NOMO-1 treated with dmso at 0.1 percent for 144 hours (cell line): Measurements from ENCODE around the gene TRIM73.
"Not testable (repeated sequence)": the region's sequence is repeated elsewhere in the genome, so short reads cannot be mapped to it uniquely, and the experiment has no call there.

Experiments
- DNase-seq: peaks from one replicate; lab custom pipeline; 2025; ENCODE audit not compliant: unreplicated experiment; lab: John Stamatoyannopoulos, UW

Gene TRIM73

GRCh38 chr7:75415428-75415817 is 20.0 kb downstream of the TRIM73 start:
- not testable (repeated sequence) for DNase-seq

GRCh38 chr7:75415829-75416373 is 20.5 kb downstream of the TRIM73 start:
- not testable (repeated sequence) for DNase-seq

- not testable (repeated sequence) for DNase-seq
These were observed 21.4 kb downstream of the TRIM73 start for GRCh38 chr7:75416787-75417186.

GRCh38 chr7:75418292-75418858 is 22.9 kb downstream of the TRIM73 start:
- DNase-seq = not testable (repeated sequence)

GRCh38 chr7:75419210-75419609 is 23.8 kb downstream of the TRIM73 start:
- DNase-seq = not testable (repeated sequence)

GRCh38 chr7:75419693-75420092 is 24.3 kb downstream of the TRIM73 start:
- DNase-seq = not testable (repeated sequence)

GRCh38 chr7:75420152-75420551 is 24.7 kb downstream of the TRIM73 start:
- DNase-seq = not testable (repeated sequence)

- DNase-seq = not testable (repeated sequence)
These were observed 26.6 kb downstream of the TRIM73 start for GRCh38 chr7:75421798-75422710.

GRCh38 chr7:75423481-75423880 is 28.1 kb downstream of the TRIM73 start:
- DNase-seq = not testable (repeated sequence)

- not testable (repeated sequence) for DNase-seq
These were observed 43.6 kb downstream of the TRIM73 start for GRCh38 chr7:75439000-75439399.

GRCh38 chr7:75442101-75442464 is 46.7 kb downstream of the TRIM73 start:
- not testable (repeated sequence) for DNase-seq

- not testable (repeated sequence) for DNase-seq
These were observed 47.2 kb downstream of the TRIM73 start for GRCh38 chr7:75442465-75443111.

GRCh38 chr7:75449946-75450345 is 54.5 kb downstream of the TRIM73 start:
- DNase-seq = not testable (repeated sequence)

GRCh38 chr7:75452494-75452955 is 57.1 kb downstream of the TRIM73 start:
- DNase-seq = not testable (repeated sequence)
